GM12864 (cell line): ENCODE measurements around the gene CDK14.

Experiments
- DNase-seq: peaks from one replicate; pipeline ENCODE4 v3.0.0-alpha.2; 2011; ENCODE audit warnings: low read depth
- H3K4me3 ChIP-seq: 2 replicates; pipeline ENCODE4 v1.5.1; 2011; ENCODE audit warnings: mild to moderate bottlenecking, low read depth, low read length, control low read depth
- CTCF ChIP-seq: IDR thresholded peaks from 2 replicates; pipeline ENCODE4 v1.5.1; 2011; ENCODE audit warnings: low read depth, mild to moderate bottlenecking, moderate library complexity, low read length, control low read depth, inconsistent platforms; ENCODE audit errors: missing control alignments

CDK14 gene

GRCh38 chr7:91005841-91006240 lies 409.7 kb downstream of the CDK14 start:
- no peak for DNase-seq
- TF ChIP-seq CTCF: no peak
- H3K4me3 ChIP-seq: no peak overlapping the region

GRCh38 chr7:91007371-91007770 lies 411.2 kb downstream of the CDK14 start:
- DNase-seq: no peak
- no peak overlapping the region for H3K4me3 ChIP-seq
- no peak for TF ChIP-seq CTCF

GRCh38 chr7:91013078-91013477 lies 417.0 kb downstream of the CDK14 start:
- no peak for TF ChIP-seq CTCF
- DNase-seq: no peak
- no peak overlapping the region for H3K4me3 ChIP-seq

- no peak overlapping the region for H3K4me3 ChIP-seq
- TF ChIP-seq CTCF: no peak
- no peak for DNase-seq
These were observed 423.7 kb downstream of the CDK14 start for GRCh38 chr7:91019686-91020385.

- no peak overlapping the region for H3K4me3 ChIP-seq
- TF ChIP-seq CTCF: no peak
- no peak for DNase-seq
These were observed 424.7 kb downstream of the CDK14 start for GRCh38 chr7:91020636-91021385.

- TF ChIP-seq CTCF: no peak
- no peak for DNase-seq
These were observed 425.8 kb downstream of the CDK14 start for GRCh38 chr7:91021956-91022355.

More at GRCh38 chr7:91021956-91022355, 425.8 kb downstream of the CDK14 start:
- no peak overlapping the region for H3K4me3 ChIP-seq
